GM21447 (cell line): ENCODE measurements around the gene ENAM.

ENCODE experiments used
- ATAC-seq: cut with Tn5 transposase; IDR thresholded peaks from one replicate; pipeline ENCODE4 v1.9.1; 2021; ENCODE audit not compliant: unreplicated experiment

Gene ENAM, protein sequence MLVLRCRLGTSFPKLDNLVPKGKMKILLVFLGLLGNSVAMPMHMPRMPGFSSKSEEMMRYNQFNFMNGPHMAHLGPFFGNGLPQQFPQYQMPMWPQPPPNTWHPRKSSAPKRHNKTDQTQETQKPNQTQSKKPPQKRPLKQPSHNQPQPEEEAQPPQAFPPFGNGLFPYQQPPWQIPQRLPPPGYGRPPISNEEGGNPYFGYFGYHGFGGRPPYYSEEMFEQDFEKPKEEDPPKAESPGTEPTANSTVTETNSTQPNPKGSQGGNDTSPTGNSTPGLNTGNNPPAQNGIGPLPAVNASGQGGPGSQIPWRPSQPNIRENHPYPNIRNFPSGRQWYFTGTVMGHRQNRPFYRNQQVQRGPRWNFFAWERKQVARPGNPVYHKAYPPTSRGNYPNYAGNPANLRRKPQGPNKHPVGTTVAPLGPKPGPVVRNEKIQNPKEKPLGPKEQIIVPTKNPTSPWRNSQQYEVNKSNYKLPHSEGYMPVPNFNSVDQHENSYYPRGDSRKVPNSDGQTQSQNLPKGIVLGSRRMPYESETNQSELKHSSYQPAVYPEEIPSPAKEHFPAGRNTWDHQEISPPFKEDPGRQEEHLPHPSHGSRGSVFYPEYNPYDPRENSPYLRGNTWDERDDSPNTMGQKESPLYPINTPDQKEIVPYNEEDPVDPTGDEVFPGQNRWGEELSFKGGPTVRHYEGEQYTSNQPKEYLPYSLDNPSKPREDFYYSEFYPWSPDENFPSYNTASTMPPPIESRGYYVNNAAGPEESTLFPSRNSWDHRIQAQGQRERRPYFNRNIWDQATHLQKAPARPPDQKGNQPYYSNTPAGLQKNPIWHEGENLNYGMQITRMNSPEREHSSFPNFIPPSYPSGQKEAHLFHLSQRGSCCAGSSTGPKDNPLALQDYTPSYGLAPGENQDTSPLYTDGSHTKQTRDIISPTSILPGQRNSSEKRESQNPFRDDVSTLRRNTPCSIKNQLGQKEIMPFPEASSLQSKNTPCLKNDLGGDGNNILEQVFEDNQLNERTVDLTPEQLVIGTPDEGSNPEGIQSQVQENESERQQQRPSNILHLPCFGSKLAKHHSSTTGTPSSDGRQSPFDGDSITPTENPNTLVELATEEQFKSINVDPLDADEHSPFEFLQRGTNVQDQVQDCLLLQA

DNA sequence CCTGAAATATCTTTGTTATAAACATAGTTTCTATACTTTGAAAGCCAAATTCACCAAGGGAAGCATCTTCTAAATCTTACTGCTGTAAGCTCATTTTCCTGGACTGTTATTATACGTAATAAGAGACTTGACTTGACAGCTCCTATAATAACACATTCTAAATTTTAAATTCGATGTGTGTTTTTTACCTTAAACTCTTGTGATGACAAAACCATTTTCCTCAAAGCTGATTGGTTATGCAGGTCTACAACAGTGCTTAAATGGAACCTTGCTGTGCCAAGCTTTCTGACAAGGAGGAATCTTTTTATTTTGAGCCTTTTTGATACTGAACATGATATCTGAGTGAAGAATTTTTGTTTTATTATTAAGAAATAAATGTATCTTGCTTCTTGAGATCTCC lies at the start of gene ENAM:
TSS of gene ENAM (plus strand) at position 301 of the 400 bp plus-strand sequence. CDS start 757 bp downstream, outside the sequence.
- no peak for ATAC-seq

DNA sequence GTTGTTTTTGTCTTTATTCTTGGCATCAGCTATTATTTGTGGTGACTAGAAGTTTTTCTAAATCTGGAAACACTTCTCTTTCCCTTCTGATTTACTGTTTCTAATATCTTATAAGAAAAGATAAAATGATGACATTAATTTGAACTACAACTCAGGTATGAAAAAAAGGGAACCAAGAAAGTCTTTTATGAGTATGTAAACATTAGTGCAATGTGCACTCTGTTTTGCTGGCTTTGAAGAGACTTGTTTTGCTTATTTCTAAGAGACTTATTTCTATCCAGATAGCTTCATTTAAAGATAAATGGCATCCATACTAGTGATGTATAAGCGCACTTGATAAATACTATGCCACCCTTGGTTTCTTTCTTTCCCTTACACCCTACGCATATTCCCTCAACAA lies 46.6 kb upstream of the ENAM start:
- no peak for ATAC-seq

GRCh38 chr4:70583952-70584834 lies 44.4 kb upstream of the ENAM start:
- no peak for ATAC-seq

DNA sequence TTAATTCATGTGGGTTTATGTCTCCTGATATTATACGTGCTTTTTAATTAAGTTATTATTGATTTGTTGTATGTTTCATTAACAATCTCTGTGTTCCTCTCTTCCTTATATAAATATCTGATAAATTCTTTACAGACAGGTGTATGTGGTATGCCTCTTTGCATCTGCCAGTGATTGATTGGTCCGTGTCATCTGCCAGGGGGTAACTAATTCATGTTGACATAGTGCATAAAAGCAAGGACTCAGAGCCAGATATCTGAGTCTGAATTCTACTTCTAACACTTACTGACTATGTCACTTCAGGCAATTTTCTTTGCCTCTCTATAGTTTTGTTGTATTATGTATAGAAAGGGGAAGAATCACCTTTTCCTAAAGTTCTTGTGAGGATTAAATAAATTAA lies 41.7 kb upstream of the ENAM start:
- no peak for ATAC-seq

GRCh38 chr4:70589785-70590184 lies 38.8 kb upstream of the ENAM start:
- peak; percentile 96 for ATAC-seq

- ATAC-seq = no peak
These were observed 36.5 kb upstream of the ENAM start, which contains the start of gene AMBN for GRCh38 chr4:70591955-70592582. Gene AMBN (plus strand): TSS chr4:70592256. CDS start chr4:70592359, 103 bp downstream.

DNA sequence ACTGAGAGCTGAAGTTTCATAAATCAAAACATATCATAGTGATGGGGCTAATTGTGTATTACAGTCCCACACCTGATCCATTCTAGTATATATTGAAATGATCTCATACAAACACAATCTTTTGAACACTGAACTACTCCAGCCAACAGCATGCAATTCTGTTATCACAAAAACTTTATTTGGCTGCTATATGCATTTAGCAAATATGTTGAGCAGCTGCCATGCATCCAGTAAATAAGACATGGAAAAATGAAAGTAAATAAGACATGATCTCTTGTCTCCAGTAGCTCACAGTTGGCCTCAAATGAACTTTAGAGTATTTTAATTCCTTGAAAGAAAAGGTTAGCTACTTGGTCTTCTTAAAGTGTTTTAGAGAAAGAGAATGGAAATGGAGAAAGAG lies 34.3 kb upstream of the ENAM start:
- no peak for ATAC-seq

DNA sequence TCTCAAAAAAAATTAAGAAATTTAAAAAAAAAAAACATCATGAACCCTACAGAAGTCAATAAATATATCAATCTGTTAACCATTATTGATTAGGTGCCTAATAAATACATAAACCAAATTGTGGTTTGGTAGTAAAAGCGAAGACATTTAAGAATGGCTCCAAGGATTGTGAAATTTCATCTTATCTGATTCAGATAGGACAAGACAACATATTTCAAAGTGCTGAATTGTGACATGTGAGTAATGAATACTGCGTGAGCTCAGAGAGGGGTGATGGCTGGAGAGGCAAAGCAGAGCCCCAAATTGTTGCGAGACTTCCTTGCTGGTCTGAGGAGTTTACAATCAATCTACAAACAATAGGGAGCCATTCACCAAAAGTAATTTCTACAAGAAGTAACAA lies 28.2 kb upstream of the ENAM start:
- no peak for ATAC-seq

GRCh38 chr4:70600977-70601376 lies 27.6 kb upstream of the ENAM start:
- no peak for ATAC-seq

- ATAC-seq = peak; percentile 99
These were observed 27.0 kb upstream of the ENAM start for GRCh38 chr4:70601422-70602039.

DNA sequence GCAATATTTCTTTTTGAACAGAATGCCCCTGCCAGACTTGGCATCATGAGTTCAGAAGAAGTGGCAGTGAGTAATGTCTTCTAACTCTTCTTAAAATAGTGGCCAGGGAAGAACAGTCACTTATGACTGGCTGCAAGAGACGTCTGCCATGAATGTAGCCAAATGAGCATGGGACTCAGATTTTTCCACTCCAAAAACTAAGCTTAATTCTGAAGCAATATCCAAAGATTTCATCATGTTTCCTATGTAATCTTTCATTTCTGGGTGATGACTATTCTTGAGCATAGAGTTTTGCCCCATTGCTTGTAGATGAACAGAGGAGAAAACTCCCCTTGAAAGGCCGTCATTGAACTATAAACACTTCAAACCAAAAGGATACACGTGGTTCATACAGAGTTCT lies 24.7 kb upstream of the ENAM start:
- no peak for ATAC-seq

DNA sequence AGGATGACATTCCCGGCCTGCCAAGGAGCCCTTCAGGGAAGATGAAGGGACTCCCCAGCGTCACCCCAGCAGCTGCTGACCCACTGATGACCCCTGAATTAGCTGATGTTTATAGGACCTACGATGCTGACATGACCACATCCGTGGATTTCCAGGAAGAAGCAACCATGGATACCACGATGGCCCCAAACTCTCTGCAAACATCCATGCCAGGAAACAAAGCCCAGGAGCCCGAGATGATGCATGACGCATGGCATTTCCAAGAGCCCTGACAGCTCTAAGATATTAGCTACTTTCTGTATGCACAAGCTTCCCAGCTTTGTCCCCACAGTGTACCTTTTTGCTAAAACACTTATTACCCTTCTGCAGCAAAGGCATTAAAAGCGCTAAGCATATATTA lies 22.1 kb upstream of the ENAM start:
- ATAC-seq = no peak

- ATAC-seq = no peak
These were observed 21.1 kb upstream of the ENAM start for GRCh38 chr4:70607334-70607853.

DNA sequence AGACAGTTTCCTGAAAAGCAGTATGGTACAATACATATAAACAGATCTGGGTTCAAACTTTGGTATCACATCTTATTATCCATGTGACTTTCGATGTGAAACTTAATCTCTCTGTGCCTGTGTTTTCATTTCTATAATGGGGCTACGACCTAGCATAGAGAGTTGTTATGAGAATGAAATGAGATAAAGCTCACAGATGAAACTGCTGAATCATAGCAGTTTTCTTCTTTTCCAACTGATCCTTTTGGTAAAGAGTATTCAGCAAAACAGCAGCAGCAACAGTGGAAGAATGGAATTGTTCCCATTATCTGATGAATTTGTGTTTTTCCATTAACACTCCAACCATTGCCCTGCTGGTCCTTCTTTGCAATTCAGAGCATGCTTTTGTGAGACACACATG lies 20.2 kb upstream of the ENAM start:
- ATAC-seq = no peak

DNA sequence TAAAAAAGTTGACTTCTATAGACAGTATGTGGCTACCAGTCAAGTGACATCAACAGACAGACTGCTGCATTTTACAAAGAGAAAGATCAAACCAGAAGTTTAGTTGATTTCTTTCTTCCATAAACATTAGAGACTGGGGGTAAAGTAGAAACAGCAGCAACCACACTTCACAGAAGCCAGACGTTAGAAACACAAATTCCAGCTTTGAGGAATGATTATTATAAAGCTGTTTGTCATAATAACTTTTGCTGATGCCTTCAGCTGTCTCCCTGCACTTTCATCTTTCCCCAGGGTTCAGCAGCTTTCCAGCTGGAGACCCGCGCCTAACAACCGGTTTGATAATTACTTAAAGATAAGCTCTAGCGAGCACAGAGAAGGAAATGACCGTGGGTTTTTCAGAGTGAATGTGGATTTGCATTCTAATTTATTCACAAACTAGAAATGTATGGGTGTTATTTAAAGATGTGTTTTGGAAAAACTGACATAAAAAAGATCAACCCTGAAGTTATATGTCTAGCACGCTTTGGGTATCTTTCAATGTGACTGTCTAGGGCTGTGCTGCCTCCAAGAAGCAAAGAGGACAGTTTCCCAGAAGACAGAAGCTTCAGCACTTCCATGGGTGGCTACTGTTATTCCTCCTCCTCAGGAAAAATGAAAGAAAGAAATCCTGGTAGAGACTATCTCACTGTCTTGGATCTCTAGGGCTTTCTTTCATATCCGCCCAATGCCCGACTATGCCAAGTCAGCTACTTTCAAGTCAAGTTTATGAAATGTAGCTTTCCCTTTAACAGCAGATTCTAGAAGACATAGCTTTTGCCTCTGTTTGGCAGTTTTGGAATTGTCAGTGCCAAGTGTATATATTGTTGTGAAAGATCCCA lies 15.0 kb upstream of the ENAM start:
- peak; percentile 71 for ATAC-seq

GRCh38 chr4:70614184-70614555 lies 14.4 kb upstream of the ENAM start:
- no peak for ATAC-seq

GRCh38 chr4:70619288-70619687 lies 9.3 kb upstream of the ENAM start:
- no peak for ATAC-seq

GRCh38 chr4:70619778-70620177 lies 8.8 kb upstream of the ENAM start:
- no peak for ATAC-seq
